ENCODE results near the gene SAXO2. TPM values are rescaled to one million over a fixed set of nuclear protein-coding genes. Genes with fewer than 3 reads are reported as not detected.
A peak's percentile ranks its signal among the peaks of the same experiment; 100 is the strongest.
"Not testable (repeated sequence)": the region's sequence is repeated elsewhere in the genome, so short reads cannot be mapped to it uniquely, and the experiment has no call there.

Gene SAXO2
- total RNA-seq, 1 experiment from 2014 or later: 4.2 TPM

DNA sequence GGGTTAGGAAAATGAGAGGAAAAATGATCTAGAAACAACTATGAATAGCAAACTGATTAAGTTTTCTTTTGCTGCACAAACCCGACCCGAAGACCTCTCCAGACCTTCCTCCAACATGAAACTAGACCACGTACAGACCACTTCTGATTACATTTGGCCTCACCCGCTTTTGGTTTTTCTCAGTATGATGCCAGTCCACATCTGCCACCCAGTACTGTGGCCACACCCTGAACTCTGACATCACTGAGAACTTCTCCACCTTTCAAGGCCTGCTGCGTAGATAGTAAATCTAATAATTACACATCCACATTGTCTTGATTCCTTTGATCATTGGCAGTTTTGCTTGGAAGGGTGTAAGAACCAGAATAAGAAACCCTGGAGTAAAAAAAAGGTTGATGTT lies 16.7 kb upstream of the SAXO2 start:
- BruUV-seq (replicated peaks); H3K4me3 Mint-ChIP-seq (ENCODE audit: unreplicated experiment); H3K9me3 Mint-ChIP-seq (ENCODE audit: unreplicated experiment); H3K27me3 Mint-ChIP-seq (ENCODE audit: insufficient read depth, unreplicated experiment); POLR2A ChIA-PET; DNase-seq (ENCODE audit: unreplicated experiment); intact Hi-C loops (cut with micrococcal nuclease); H3K27ac Mint-ChIP-seq (ENCODE audit: low read depth, unreplicated experiment); H3K4me1 Mint-ChIP-seq (ENCODE audit: insufficient read depth, unreplicated experiment): not testable (repeated sequence)
- peaks cover 36% of the 10 kb centered on the region for H3K36me3 Mint-ChIP-seq (ENCODE audit: insufficient read depth, unreplicated experiment)
- CTCF ChIA-PET: interaction anchor here (0.6 kb wide), 1 partner anchor 839 kb away, joined by 4 read pairs; no protein-coding TSS in a partner anchor

GRCh38 chr15:82248261-82248660 lies 14.4 kb upstream of the SAXO2 start:
- H3K27ac Mint-ChIP-seq (ENCODE audit: low read depth, unreplicated experiment); H3K9me3 Mint-ChIP-seq (ENCODE audit: unreplicated experiment); H3K4me1 Mint-ChIP-seq (ENCODE audit: insufficient read depth, unreplicated experiment); H3K4me3 Mint-ChIP-seq (ENCODE audit: unreplicated experiment); BruUV-seq (replicated peaks); DNase-seq (ENCODE audit: unreplicated experiment); H3K27me3 Mint-ChIP-seq (ENCODE audit: insufficient read depth, unreplicated experiment); intact Hi-C loops (cut with micrococcal nuclease): not testable (repeated sequence)
- ChIA-PET CTCF (interaction anchor here (0.6 kb wide), 1 partner anchor 938 kb away, joined by 3 read pairs; no protein-coding TSS in a partner anchor), POLR2A (interaction anchor here (1.1 kb wide), 1 partner anchor 20 kb away, joined by 4 read pairs; no protein-coding TSS in a partner anchor)
- H3K36me3 Mint-ChIP-seq (ENCODE audit: insufficient read depth, unreplicated experiment): peaks cover 45% of the 10 kb centered on the region

GRCh38 chr15:82261566-82262421 lies 824 bp upstream of the SAXO2 start:
- Mint-ChIP-seq H3K36me3 (ENCODE audit: insufficient read depth, unreplicated experiment) (peaks cover 27% of the 10 kb centered on the region), H3K4me1 (ENCODE audit: insufficient read depth, unreplicated experiment) (peaks cover 26% of the 10 kb centered on the region), H3K27ac (ENCODE audit: low read depth, unreplicated experiment) (peak overlapping the region; percentile 93), H3K4me3 (ENCODE audit: unreplicated experiment) (peak overlapping the region; percentile 98)
- CTCF ChIA-PET: interaction anchor here (1.1 kb wide), 2 partner anchors 33 to 114 kb away, joined by 3 to 4 read pairs; no protein-coding TSS in a partner anchor
- H3K27me3 Mint-ChIP-seq (ENCODE audit: insufficient read depth, unreplicated experiment); H3K9me3 Mint-ChIP-seq (ENCODE audit: unreplicated experiment); intact Hi-C loops (cut with micrococcal nuclease): not testable (repeated sequence)
- DNase-seq (ENCODE audit: unreplicated experiment): peak; percentile 67
- POLR2A ChIA-PET: interaction anchor here (0.7 to 1.9 kb wide), 7 partner anchors 9 to 278 kb away, joined by 3 to 11 read pairs (median 4); partner anchors contain the start of gene RPS17
- TSS peak; percentile 60 for BruUV-seq (replicated peaks)

GRCh38 chr15:82263350-82263749 lies 732 bp downstream of the SAXO2 start:
- CTCF ChIA-PET: interaction anchor here (0.7 to 1.1 kb wide), 3 partner anchors 35 to 523 kb away, joined by 3 to 4 read pairs (median 3); no protein-coding TSS in a partner anchor
- POLR2A ChIA-PET: interaction anchor here (0.6 to 1.0 kb wide), 2 partner anchors 218 to 1147 kb away, joined by 3 read pairs; partner anchors contain the start of gene MEX3B

DNA sequence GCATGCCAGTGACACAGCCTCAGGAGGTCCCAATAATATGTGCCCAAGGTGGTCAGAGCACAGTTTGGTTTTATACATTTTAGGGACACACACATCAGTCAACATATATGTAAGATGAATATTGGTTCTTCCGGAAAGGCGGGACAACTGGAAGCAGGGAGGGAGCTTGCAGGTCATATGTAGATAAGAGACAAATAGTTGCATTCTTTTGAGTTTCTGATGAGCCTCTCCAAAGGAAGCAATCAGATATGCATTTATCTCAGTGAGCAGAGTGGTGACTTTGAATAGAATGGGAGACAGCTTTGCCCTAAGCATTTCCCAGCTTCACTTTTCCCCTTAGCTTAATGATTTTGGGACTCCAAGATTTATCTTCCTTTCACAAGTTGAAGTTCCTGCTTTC lies 4.5 kb downstream of the SAXO2 start:
- POLR2A ChIA-PET: interaction anchor here (0.6 kb wide), 1 partner anchor 145 kb away, joined by 3 read pairs; no protein-coding TSS in a partner anchor
- H3K27me3 Mint-ChIP-seq (ENCODE audit: insufficient read depth, unreplicated experiment); H3K4me3 Mint-ChIP-seq (ENCODE audit: unreplicated experiment); H3K36me3 Mint-ChIP-seq (ENCODE audit: insufficient read depth, unreplicated experiment); H3K9me3 Mint-ChIP-seq (ENCODE audit: unreplicated experiment); intact Hi-C loops (cut with micrococcal nuclease); DNase-seq (ENCODE audit: unreplicated experiment); BruUV-seq (replicated peaks): not testable (repeated sequence)
- CTCF ChIA-PET: interaction anchor here (0.6 kb wide), 1 partner anchor 531 kb away, joined by 3 read pairs; no protein-coding TSS in a partner anchor
- peak overlapping the region; percentile 38 for H3K27ac Mint-ChIP-seq (ENCODE audit: low read depth, unreplicated experiment)
- peaks cover 12% of the 10 kb centered on the region for H3K4me1 Mint-ChIP-seq (ENCODE audit: insufficient read depth, unreplicated experiment)

More at GRCh38 chr15:82263350-82263749, 732 bp downstream of the SAXO2 start:
- peak overlapping the region; percentile 93 for H3K27ac Mint-ChIP-seq (ENCODE audit: low read depth, unreplicated experiment)
- H3K4me1 Mint-ChIP-seq (ENCODE audit: insufficient read depth, unreplicated experiment): peaks cover 26% of the 10 kb centered on the region
- peak overlapping the region; percentile 98 for H3K4me3 Mint-ChIP-seq (ENCODE audit: unreplicated experiment)
- no peak for TF ChIP-seq CTCF (IDR thresholded peaks at IDR 0.05; ENCODE audit: unreplicated experiment)
- no peaks in the 10 kb centered on the region for H3K27me3 Mint-ChIP-seq (ENCODE audit: insufficient read depth, unreplicated experiment)
- DNase-seq (ENCODE audit: unreplicated experiment): no peak
- intact Hi-C loops (cut with micrococcal nuclease): no loop called here
- BruUV-seq (replicated peaks): no TSS peak
- no peaks in the 10 kb centered on the region for H3K9me3 Mint-ChIP-seq (ENCODE audit: unreplicated experiment)
- peaks cover 11% of the 10 kb centered on the region for H3K36me3 Mint-ChIP-seq (ENCODE audit: insufficient read depth, unreplicated experiment)

DNA sequence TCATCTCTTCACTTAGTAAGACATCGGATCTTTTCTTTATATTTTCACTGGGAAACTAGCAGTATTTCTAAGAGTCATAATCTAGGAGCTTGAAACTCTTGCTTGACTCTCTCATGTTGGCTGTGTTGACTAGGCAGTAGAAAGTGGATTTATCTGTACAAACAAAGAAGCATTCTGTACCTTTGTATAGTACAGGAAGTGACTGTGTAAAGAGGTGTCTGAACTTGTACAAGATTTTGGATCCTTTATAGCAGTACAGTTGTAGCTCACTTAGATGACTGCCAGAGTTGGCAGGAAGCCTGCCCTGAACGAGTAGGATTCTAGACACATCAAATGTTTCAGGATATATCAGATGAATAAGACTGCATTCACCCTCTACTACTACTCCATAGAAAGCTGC lies 5.8 kb downstream of the SAXO2 start:
- H3K4me1 Mint-ChIP-seq (ENCODE audit: insufficient read depth, unreplicated experiment); BruUV-seq (replicated peaks): not testable (repeated sequence)

More for the DNA sequence above, 5.8 kb downstream of the SAXO2 start:
- H3K36me3 Mint-ChIP-seq (ENCODE audit: insufficient read depth, unreplicated experiment); H3K27ac Mint-ChIP-seq (ENCODE audit: low read depth, unreplicated experiment); H3K4me3 Mint-ChIP-seq (ENCODE audit: unreplicated experiment); H3K27me3 Mint-ChIP-seq (ENCODE audit: insufficient read depth, unreplicated experiment); intact Hi-C loops (cut with micrococcal nuclease); H3K9me3 Mint-ChIP-seq (ENCODE audit: unreplicated experiment): not testable (repeated sequence)
- ChIA-PET POLR2A (interaction anchor here (0.6 to 0.7 kb wide), 2 partner anchors 20 to 37 kb away, joined by 3 to 4 read pairs; no protein-coding TSS in a partner anchor), CTCF (interaction anchor here (1.6 kb wide), 1 partner anchor 9 kb away, joined by 3 read pairs; no protein-coding TSS in a partner anchor)
- peak; percentile 49 for DNase-seq (ENCODE audit: unreplicated experiment)

Data from MCF 10A (cell line).